Suppressor macrophage treated with lipopolysaccharide for 1 hour (primary cell): ENCODE measurements around the gene MBNL2.

Experiments used
- DNase-seq, 3 donors: peaks; one replicate each; pipeline ENCODE4 v3.0.0-alpha.2; 2020 to 2022

Gene MBNL2

GRCh38 chr13:97386801-97387484 lies 164.8 kb downstream of the MBNL2 start:
- DNase-seq: peak; percentile 31 to 34 (median 33)

GRCh38 chr13:97387485-97387839 lies 165.3 kb downstream of the MBNL2 start:
- DNase-seq: peak; percentile 34 to 64 (median 59)

- DNase-seq: no peak
Observed at GRCh38 chr13:97387890-97388289, 165.8 kb downstream of the MBNL2 start.

GRCh38 chr13:97388373-97388772 lies 166.2 kb downstream of the MBNL2 start:
- no peak for DNase-seq

GRCh38 chr13:97390941-97391600 lies 168.9 kb downstream of the MBNL2 start:
- peak in 1 of 3 donors; percentile 43 for DNase-seq

- no peak for DNase-seq
Observed at GRCh38 chr13:97392020-97392419, 169.9 kb downstream of the MBNL2 start.

GRCh38 chr13:97394542-97394941 lies 172.4 kb downstream of the MBNL2 start:
- DNase-seq: no peak

- DNase-seq: peak; percentile 29 to 70 (median 64)
Observed at GRCh38 chr13:97395447-97396136, 173.5 kb downstream of the MBNL2 start.

GRCh38 chr13:97397267-97397666 lies 175.1 kb downstream of the MBNL2 start:
- DNase-seq: no peak

GRCh38 chr13:97401421-97401820 lies 179.3 kb downstream of the MBNL2 start:
- DNase-seq: no peak

GRCh38 chr13:97403893-97404750 lies 182.0 kb downstream of the MBNL2 start:
- no peak for DNase-seq

- no peak for DNase-seq
Observed at GRCh38 chr13:97407540-97407939, 185.4 kb downstream of the MBNL2 start.

GRCh38 chr13:97408938-97409337 lies 186.8 kb downstream of the MBNL2 start:
- no peak for DNase-seq

- DNase-seq: no peak
Observed at GRCh38 chr13:97411984-97412383, 189.9 kb downstream of the MBNL2 start.

GRCh38 chr13:97413694-97414093 lies 191.6 kb downstream of the MBNL2 start:
- no peak for DNase-seq

GRCh38 chr13:97414392-97414791 lies 192.3 kb downstream of the MBNL2 start:
- DNase-seq: no peak

- DNase-seq: no peak
Observed at GRCh38 chr13:97417698-97418097, 195.6 kb downstream of the MBNL2 start.

- DNase-seq: no peak
Observed at GRCh38 chr13:97422118-97423054, 200.3 kb downstream of the MBNL2 start.

- no peak for DNase-seq
Observed at GRCh38 chr13:97423300-97424045, 201.3 kb downstream of the MBNL2 start.

- no peak for DNase-seq
Observed at GRCh38 chr13:97425590-97425989, 203.5 kb downstream of the MBNL2 start.

GRCh38 chr13:97426695-97427094 lies 204.6 kb downstream of the MBNL2 start:
- no peak for DNase-seq
